NT2/D1 (cell line): ENCODE data around the gene DTNB.
"Not testable (repeated sequence)": the region's sequence is repeated elsewhere in the genome, so short reads cannot be mapped to it uniquely, and the experiment has no call there.

Experiments used
- YY1 ChIP-seq: IDR thresholded peaks from 2 replicates; pipeline ENCODE4 v1.6.1; 2011; ENCODE audit not compliant: insufficient read length, insufficient read depth
- ZNF274 ChIP-seq: IDR thresholded peaks from 2 replicates; pipeline ENCODE4 v1.6.1; 2011; ENCODE audit warnings: mild to moderate bottlenecking, low read depth, low read length

DNA sequence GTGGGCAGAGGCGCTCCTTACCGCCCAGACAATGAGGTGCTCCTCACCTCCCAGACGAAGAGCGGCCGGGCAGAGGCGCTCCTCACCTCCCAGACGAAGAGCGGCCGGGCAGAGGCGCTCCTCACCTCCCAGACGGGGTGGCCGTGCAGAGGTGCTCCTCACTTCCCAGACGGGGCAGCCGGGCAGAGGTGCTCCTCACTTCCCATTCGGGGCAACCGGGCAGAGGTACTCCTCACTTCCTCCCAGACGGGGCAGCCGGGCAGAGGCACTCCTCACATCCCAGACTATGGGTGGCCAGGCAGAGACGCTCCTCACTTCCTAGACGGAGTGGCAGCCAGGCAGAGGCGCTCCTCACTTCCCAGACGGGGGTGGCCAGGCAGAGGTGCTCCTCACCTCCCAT, 138.4 kb downstream of the DTNB start:
- TF ChIP-seq YY1, ZNF274: not testable (repeated sequence)
